Caco-2 (cell line): ENCODE results near the gene MPHOSPH10. TPM values are rescaled to one million over a fixed set of nuclear protein-coding genes. Genes with fewer than 3 reads are reported as not detected.
"Not testable (repeated sequence)": the region's sequence is repeated elsewhere in the genome, so short reads cannot be mapped to it uniquely, and the experiment has no call there.

Experiments
- Bru-seq: library from RNA; stranded (reverse); fragments of 400-500 nt; gene quantifications from one replicate; lab custom pipeline; 2021; lab: Mats Ljungman, UMichigan
- BruChase-seq, 2 experiments: library from RNA; stranded (reverse); fragments of 400-500 nt; gene quantifications; one replicate each; lab custom pipeline; 2021; lab: Mats Ljungman, UMichigan
- BruUV-seq: library from RNA; stranded (reverse); fragments of 400-500 nt; replicated peaks from 2 replicates; lab custom pipeline; 2021; lab: Mats Ljungman, UMichigan
- CTCF ChIA-PET: fragments of 300-600 bp; sonication (Branson Sonifier 250); formaldehyde crosslinking; loops from one replicate; lab custom pipeline; 2022; ENCODE audit warnings: antibody characterized with exemption; lab: Charles Lee
- POLR2A ChIA-PET: fragments of 300-600 bp; sonication (Branson Sonifier 250); formaldehyde crosslinking; loops from one replicate; lab custom pipeline; 2022; ENCODE audit warnings: antibody characterized with exemption; lab: Charles Lee
- DNase-seq, 2 experiments: peaks; one replicate each; pipeline versions ENCODE4 v3.0.0 to v3.0.0-alpha.2; 2020 to 2022
- H3K27me3 ChIP-seq: replicated peaks from 2 replicates; pipeline ENCODE4 v1.6.0; 2011; ENCODE audit warnings: low read length; ENCODE audit not compliant: control insufficient read depth, insufficient read depth
- H3K36me3 ChIP-seq: 2 replicates; pipeline ENCODE4 v1.5.1; 2011; ENCODE audit warnings: low read length; ENCODE audit not compliant: control insufficient read depth, insufficient read depth
- H3K4me1 ChIP-seq: fragments of 250-450 bp; sonication (Bioruptor Pico); 2 replicates; pipeline ENCODE4 v1.5.1; 2020; ENCODE audit warnings: mild to moderate bottlenecking
- H3K4me3 ChIP-seq: 2 replicates; pipeline ENCODE4 v1.5.1; 2011; ENCODE audit warnings: low read depth, mild to moderate bottlenecking, control low read depth, low read length
- H3K9me3 ChIP-seq: fragments of 250-450 bp; sonication (Bioruptor Pico); 2 replicates; pipeline ENCODE4 v1.5.1; 2020; ENCODE audit warnings: mild to moderate bottlenecking, moderate library complexity
- H3K27ac Mint-ChIP-seq: one replicate; pipeline ENCODE4 v1.8.0; 2022; ENCODE audit warnings: mixed read lengths; ENCODE audit not compliant: unreplicated experiment
- H3K27me3 Mint-ChIP-seq: one replicate; pipeline ENCODE4 v1.8.0; 2022; ENCODE audit warnings: mixed read lengths; ENCODE audit not compliant: insufficient read depth, unreplicated experiment
- H3K36me3 Mint-ChIP-seq: one replicate; pipeline ENCODE4 v1.8.0; 2022; ENCODE audit warnings: mild to moderate bottlenecking, mixed read lengths; ENCODE audit not compliant: insufficient read depth, unreplicated experiment
- H3K4me1 Mint-ChIP-seq: one replicate; pipeline ENCODE4 v1.8.0; 2022; ENCODE audit warnings: low read depth, mixed read lengths; ENCODE audit not compliant: unreplicated experiment
- H3K4me3 Mint-ChIP-seq: one replicate; pipeline ENCODE4 v1.8.0; 2022; ENCODE audit warnings: mild to moderate bottlenecking, moderate library complexity, mixed read lengths; ENCODE audit not compliant: unreplicated experiment
- H3K9me3 Mint-ChIP-seq: one replicate; pipeline ENCODE4 v1.8.0; 2022; ENCODE audit warnings: mixed read lengths; ENCODE audit not compliant: unreplicated experiment
- CTCF ChIP-seq, 2 experiments: fragments of 200-600 bp in 1 of 2; IDR thresholded peaks; 1 replicate in 1 of 2; 2 replicates in 1 of 2; pipeline versions ENCODE4 v1.5.1 to v1.8.0; 2011 to 2022; ENCODE audit warnings: antibody characterized with exemption in 1 of 2, control low read depth in 1 of 2, inconsistent platforms in 1 of 2, low read depth in 1 of 2, low read length in 1 of 2, mild to moderate bottlenecking in 1 of 2, moderate library complexity in 1 of 2; ENCODE audit not compliant: insufficient read depth in 1 of 2, severe bottlenecking in 1 of 2, unreplicated experiment in 1 of 2
- intact Hi-C: fragments of 100-400 bp; cut with micrococcal nuclease; formaldehyde crosslinking; loops from one replicate; pipeline ENCODE4 v1.10.0; 2022; ENCODE audit not compliant: unreplicated experiment
- long read RNA-seq: library from polyadenylated mRNA; stranded (forward); transcript quantifications from one replicate; pipeline ENCODE4 v2.0.0, GENCODE V29; 2022
- total RNA-seq: library from RNA; stranded (reverse); gene quantifications from 2 replicates; pipeline ENCODE4 v1.2.3, GENCODE V29; 2022

The MPHOSPH10 gene, protein sequence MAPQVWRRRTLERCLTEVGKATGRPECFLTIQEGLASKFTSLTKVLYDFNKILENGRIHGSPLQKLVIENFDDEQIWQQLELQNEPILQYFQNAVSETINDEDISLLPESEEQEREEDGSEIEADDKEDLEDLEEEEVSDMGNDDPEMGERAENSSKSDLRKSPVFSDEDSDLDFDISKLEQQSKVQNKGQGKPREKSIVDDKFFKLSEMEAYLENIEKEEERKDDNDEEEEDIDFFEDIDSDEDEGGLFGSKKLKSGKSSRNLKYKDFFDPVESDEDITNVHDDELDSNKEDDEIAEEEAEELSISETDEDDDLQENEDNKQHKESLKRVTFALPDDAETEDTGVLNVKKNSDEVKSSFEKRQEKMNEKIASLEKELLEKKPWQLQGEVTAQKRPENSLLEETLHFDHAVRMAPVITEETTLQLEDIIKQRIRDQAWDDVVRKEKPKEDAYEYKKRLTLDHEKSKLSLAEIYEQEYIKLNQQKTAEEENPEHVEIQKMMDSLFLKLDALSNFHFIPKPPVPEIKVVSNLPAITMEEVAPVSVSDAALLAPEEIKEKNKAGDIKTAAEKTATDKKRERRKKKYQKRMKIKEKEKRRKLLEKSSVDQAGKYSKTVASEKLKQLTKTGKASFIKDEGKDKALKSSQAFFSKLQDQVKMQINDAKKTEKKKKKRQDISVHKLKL
- total RNA-seq = 53.2 and 57.8 TPM in 2 replicates
- percentile 89 among the genes with signal in this experiment for Bru-seq, nascent RNA
- percentile 92 among the genes with signal in this experiment for BruChase-seq, experiment 1, labeled RNA remaining after a 2-hour chase
- BruChase-seq, experiment 2, labeled RNA remaining after a 6-hour chase = percentile 86 among the genes with signal in this experiment
- long read RNA-seq, transcript MPHOSPH10-205 (5 exons, 2,068 nt) = minor isoform, 11 of 113 reads
- long read RNA-seq, transcript MPHOSPH10-201 (11 exons, 2,484 nt) = major isoform, 87 of 113 reads
- long read RNA-seq, partial matches to known transcripts = 4 of 113 reads
- long read RNA-seq, other reads (novel, unspliced or antisense) = 10 of 113 reads

DNA sequence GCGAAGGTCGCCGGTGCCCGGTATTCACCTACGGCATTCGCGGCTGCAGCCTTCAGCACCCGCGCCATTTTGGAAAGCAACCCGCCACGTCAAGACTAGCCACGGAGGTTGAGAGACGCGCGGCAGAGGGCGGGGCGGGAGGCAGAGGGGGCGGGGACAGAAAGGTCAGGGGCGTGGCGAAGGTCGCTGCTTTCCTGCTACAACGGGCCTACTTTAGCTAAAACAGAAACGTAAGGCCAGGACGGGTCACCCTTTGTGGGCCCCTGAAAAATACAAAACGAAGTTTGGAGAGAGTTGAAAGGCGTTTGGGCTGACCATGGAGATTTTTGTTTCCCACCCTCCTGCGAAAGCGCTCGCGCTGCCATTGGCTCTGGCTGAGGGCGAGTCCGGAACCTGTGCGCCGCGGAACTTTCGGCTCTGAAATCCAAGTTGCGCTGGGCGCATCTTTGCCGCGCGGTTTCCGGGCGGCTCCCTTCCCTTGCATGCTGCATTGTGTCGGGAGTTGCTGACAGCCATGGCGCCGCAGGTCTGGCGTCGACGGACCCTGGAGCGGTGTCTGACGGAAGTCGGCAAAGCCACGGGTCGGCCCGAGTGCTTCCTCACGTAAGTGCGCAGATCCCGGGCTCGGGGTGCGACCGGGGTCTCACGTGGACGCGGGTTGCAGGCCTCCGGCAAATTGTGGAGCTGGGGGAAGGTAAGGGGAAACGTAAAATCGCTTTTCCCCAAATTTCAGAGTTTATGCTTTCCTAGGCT lies at the start of gene MPHOSPH10, which contains the start of gene MCEE:
Gene MPHOSPH10 (plus strand): TSS at position 483 of the 753 bp plus-strand sequence. CDS start 32 bp downstream, at position 515.
Gene MCEE (minus strand): TSS at position 78 of the 753 bp plus-strand sequence. CDS start 10 bp downstream, at position 68.
- no peaks in the 10 kb centered on the region for H3K27me3 ChIP-seq
- Mint-ChIP-seq H3K4me3 (no peak within 1 kb of the TSS), H3K27me3 (no peaks in the 10 kb centered on the region), H3K36me3 (peaks cover 26% of the 10 kb centered on the region), H3K9me3 (no peaks in the 10 kb centered on the region), H3K27ac (no peak within 1 kb of the TSS), H3K4me1 (no peaks in the 10 kb centered on the region)
- H3K4me3 ChIP-seq = peak within 1 kb of the TSS; percentile 73
- TF ChIP-seq CTCF (IDR thresholded peaks at IDR 0.05; ENCODE audit: insufficient read depth in 1 of 2, low read depth in 1 of 2, low read length in 1 of 2, severe bottlenecking in 1 of 2, unreplicated experiment in 1 of 2) = no peak
- ChIA-PET POLR2A (interaction anchor here (0.5 to 0.6 kb wide), 3 partner anchors 21 to 939 kb away, joined by 3 to 5 read pairs (median 3); partner anchors contain the start of gene C2orf42), CTCF (interaction anchor here (1.0 to 1.4 kb wide), 3 partner anchors 30 to 201 kb away, joined by 4 to 7 read pairs (median 6); partner anchors contain the start of gene ZNF638)
- 0 out of 2 replicates have a peak, but pooled peaks cover 4% of the 10 kb centered on the region for H3K4me1 ChIP-seq
- BruUV-seq = no TSS peak
- intact Hi-C loops = loop anchor here (1.0 kb wide), 3 partner anchors 30 to 97 kb away; partner anchors contain the start of genes NAGK and PAIP2B
- peak; percentile 93 for DNase-seq
- no peaks in the 10 kb centered on the region for H3K9me3 ChIP-seq
- H3K36me3 ChIP-seq = no peaks in the 10 kb centered on the region; the same call in 1 of the 2 replicates

GRCh38 chr2:71082402-71083252 lies 47.8 kb upstream of the MPHOSPH10 start:
- Mint-ChIP-seq H3K4me1 (no peaks in the 10 kb centered on the region), H3K36me3 (peaks cover 6% of the 10 kb centered on the region), H3K4me3 (no peak overlapping the region), H3K27me3 (peaks cover 9% of the 10 kb centered on the region), H3K27ac (no peak overlapping the region), H3K9me3 (no peaks in the 10 kb centered on the region)
- H3K4me3 ChIP-seq = no peak overlapping the region
- intact Hi-C loops = no loop called here
- no peak for TF ChIP-seq CTCF (IDR thresholded peaks at IDR 0.05; ENCODE audit: insufficient read depth in 1 of 2, low read depth in 1 of 2, low read length in 1 of 2, severe bottlenecking in 1 of 2, unreplicated experiment in 1 of 2)
- no peaks in the 10 kb centered on the region for H3K4me1 ChIP-seq
- CTCF ChIA-PET = no interaction called here
- POLR2A ChIA-PET = no interaction called here
- no TSS peak for BruUV-seq
- H3K9me3 ChIP-seq = no peaks in the 10 kb centered on the region
- no peaks in the 10 kb centered on the region for H3K27me3 ChIP-seq
- H3K36me3 ChIP-seq = no peaks in the 10 kb centered on the region
- DNase-seq = no peak

- H3K9me3 Mint-ChIP-seq, H3K27ac Mint-ChIP-seq, intact Hi-C loops, H3K4me3 Mint-ChIP-seq, H3K4me1 ChIP-seq, H3K36me3 ChIP-seq, BruUV-seq, CTCF ChIA-PET, H3K36me3 Mint-ChIP-seq, H3K27me3 Mint-ChIP-seq, H3K27me3 ChIP-seq, DNase-seq, H3K4me3 ChIP-seq, H3K9me3 ChIP-seq, H3K4me1 Mint-ChIP-seq, POLR2A ChIA-PET: not testable (repeated sequence)
Measured at GRCh38 chr2:71083297-71083696, 47.1 kb upstream of the MPHOSPH10 start.

GRCh38 chr2:71083752-71084312 lies 46.6 kb upstream of the MPHOSPH10 start:
- H3K27ac Mint-ChIP-seq, H3K4me1 Mint-ChIP-seq, H3K36me3 Mint-ChIP-seq, DNase-seq, CTCF ChIA-PET, H3K4me3 ChIP-seq, H3K9me3 Mint-ChIP-seq, H3K27me3 Mint-ChIP-seq, H3K4me1 ChIP-seq, H3K27me3 ChIP-seq, H3K4me3 Mint-ChIP-seq, intact Hi-C loops, H3K36me3 ChIP-seq, H3K9me3 ChIP-seq, BruUV-seq: not testable (repeated sequence)
- POLR2A ChIA-PET = interaction anchor here (0.5 kb wide), 1 partner anchor 16 kb away, joined by 4 read pairs; the partner anchor contains the start of gene NAGK
